ENCODE data around the gene NUTF2. TPM values are rescaled to one million over a fixed set of nuclear protein-coding genes. Genes with fewer than 3 reads are reported as not detected.
"Not testable (repeated sequence)": the region's sequence is repeated elsewhere in the genome, so short reads cannot be mapped to it uniquely, and the experiment has no call there.

Gene NUTF2
- total RNA-seq, 2 experiments from 2014 or later: 152 to 157 TPM

GRCh38 chr16:67858500-67858899 is 11.8 kb downstream of the NUTF2 start:
- no peaks in the 10 kb centered on the region for H3K27me3 Mint-ChIP-seq
- POLR2A ChIA-PET: interaction anchor here (1.3 kb wide), 1 partner anchor 11 kb away, joined by 4 read pairs; the partner anchor contains the start of gene CENPT
- no peak for ATAC-seq
- CTCF ChIA-PET: interaction anchor here (0.9 kb wide), 1 partner anchor 42 kb away, joined by 4 read pairs; no protein-coding TSS in a partner anchor
- DNase-seq: no peak
- TF ChIP-seq, protein P1, sequence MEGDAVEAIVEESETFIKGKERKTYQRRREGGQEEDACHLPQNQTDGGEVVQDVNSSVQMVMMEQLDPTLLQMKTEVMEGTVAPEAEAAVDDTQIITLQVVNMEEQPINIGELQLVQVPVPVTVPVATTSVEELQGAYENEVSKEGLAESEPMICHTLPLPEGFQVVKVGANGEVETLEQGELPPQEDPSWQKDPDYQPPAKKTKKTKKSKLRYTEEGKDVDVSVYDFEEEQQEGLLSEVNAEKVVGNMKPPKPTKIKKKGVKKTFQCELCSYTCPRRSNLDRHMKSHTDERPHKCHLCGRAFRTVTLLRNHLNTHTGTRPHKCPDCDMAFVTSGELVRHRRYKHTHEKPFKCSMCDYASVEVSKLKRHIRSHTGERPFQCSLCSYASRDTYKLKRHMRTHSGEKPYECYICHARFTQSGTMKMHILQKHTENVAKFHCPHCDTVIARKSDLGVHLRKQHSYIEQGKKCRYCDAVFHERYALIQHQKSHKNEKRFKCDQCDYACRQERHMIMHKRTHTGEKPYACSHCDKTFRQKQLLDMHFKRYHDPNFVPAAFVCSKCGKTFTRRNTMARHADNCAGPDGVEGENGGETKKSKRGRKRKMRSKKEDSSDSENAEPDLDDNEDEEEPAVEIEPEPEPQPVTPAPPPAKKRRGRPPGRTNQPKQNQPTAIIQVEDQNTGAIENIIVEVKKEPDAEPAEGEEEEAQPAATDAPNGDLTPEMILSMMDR (IDR thresholded peaks at IDR 0.05): no peak
- intact Hi-C loops (cut with micrococcal nuclease): no loop called here
- H3K36me3 Mint-ChIP-seq (ENCODE audit: low read depth): peaks cover 13% of the 10 kb centered on the region
- H3K4me3 Mint-ChIP-seq: no peak overlapping the region
- peak overlapping the region; percentile 43 for H3K27ac Mint-ChIP-seq
- H3K9me3 Mint-ChIP-seq: no peaks in the 10 kb centered on the region
- H3K4me1 Mint-ChIP-seq (ENCODE audit: low read depth): peaks cover 23% of the 10 kb centered on the region

DNA sequence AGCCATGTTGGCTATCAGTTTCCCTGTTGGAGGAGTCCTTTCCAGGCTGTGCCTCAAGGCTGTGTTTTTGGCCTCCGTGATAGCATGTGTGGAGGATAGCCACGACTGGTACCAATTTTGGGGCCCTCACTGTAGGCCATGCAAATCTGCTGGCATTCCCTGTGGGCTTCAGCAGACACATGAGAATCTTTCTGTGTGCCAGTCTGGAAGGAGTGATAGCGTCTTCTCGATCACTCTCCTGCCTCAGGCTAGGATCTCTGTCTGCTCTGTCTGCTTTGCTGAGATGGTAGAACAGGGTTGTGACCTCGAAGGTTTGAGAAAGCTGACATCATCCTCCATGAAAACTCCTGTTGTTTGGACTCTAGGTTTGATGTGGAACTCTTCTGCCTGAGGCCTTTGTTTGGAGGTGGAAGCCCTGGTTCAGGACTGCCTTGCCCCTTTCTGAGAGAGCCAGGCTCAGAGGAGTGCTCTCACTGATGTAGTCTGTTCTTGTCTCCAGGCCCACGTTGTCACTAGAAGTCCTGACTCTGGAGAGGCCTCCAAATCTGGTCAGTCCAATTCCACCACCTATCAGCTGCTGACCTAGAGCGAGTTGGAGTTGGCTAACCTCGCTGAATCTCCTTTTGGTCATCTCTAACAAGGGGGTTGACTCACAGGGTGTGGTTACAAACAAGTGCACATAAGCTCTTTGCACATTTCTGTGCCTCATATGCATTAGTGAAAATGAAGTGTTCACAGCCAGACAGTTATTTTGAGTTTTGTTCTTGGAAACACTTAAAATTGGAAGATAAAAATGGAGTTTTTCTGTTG is 14.1 kb downstream of the NUTF2 start:
- Mint-ChIP-seq H3K9me3 (no peaks in the 10 kb centered on the region), H3K36me3 (ENCODE audit: low read depth) (peaks cover 15% of the 10 kb centered on the region), H3K27ac (no peak overlapping the region), H3K4me3 (no peak overlapping the region), H3K4me1 (ENCODE audit: low read depth) (peaks cover 16% of the 10 kb centered on the region), H3K27me3 (no peaks in the 10 kb centered on the region)
- TF ChIP-seq, protein P1 (IDR thresholded peaks at IDR 0.05): no peak
- intact Hi-C loops (cut with micrococcal nuclease): no loop called here
- DNase-seq (no peak), ATAC-seq (no peak)
- POLR2A ChIA-PET: interaction anchor here (0.9 to 1.1 kb wide), 2 partner anchors 13 to 75 kb away, joined by 3 to 4 read pairs; partner anchors contain the start of gene PSMB10
- CTCF ChIA-PET: interaction anchor here (0.9 to 1.5 kb wide), 4 partner anchors 23 to 339 kb away, joined by 3 to 6 read pairs (median 4); partner anchors contain the start of gene NRN1L

- intact Hi-C loops (cut with micrococcal nuclease): no loop called here
- H3K4me3 Mint-ChIP-seq: no peak overlapping the region
- ChIA-PET POLR2A (interaction anchor here (0.5 to 2.8 kb wide), 6 partner anchors 10 to 167 kb away, joined by 3 to 11 read pairs (median 5); partner anchors contain the start of genes CENPT, EDC4 and NUTF2), CTCF (interaction anchor here (0.9 to 3.9 kb wide), 4 partner anchors 9 to 46 kb away, joined by 3 to 21 read pairs (median 10); partner anchors contain the start of gene NRN1L)
- no peaks in the 10 kb centered on the region for H3K27me3 Mint-ChIP-seq
- H3K27ac Mint-ChIP-seq: peak overlapping the region; percentile 41
- TF ChIP-seq, protein P1 (IDR thresholded peaks at IDR 0.05): no peak
- DNase-seq (no peak), ATAC-seq (no peak)
- peaks cover 19% of the 10 kb centered on the region for H3K36me3 Mint-ChIP-seq (ENCODE audit: low read depth)
- no peaks in the 10 kb centered on the region for H3K9me3 Mint-ChIP-seq
- H3K4me1 Mint-ChIP-seq (ENCODE audit: low read depth): peaks cover 13% of the 10 kb centered on the region
Measured at GRCh38 chr16:67861877-67862276, 15.1 kb downstream of the NUTF2 start.

DNA sequence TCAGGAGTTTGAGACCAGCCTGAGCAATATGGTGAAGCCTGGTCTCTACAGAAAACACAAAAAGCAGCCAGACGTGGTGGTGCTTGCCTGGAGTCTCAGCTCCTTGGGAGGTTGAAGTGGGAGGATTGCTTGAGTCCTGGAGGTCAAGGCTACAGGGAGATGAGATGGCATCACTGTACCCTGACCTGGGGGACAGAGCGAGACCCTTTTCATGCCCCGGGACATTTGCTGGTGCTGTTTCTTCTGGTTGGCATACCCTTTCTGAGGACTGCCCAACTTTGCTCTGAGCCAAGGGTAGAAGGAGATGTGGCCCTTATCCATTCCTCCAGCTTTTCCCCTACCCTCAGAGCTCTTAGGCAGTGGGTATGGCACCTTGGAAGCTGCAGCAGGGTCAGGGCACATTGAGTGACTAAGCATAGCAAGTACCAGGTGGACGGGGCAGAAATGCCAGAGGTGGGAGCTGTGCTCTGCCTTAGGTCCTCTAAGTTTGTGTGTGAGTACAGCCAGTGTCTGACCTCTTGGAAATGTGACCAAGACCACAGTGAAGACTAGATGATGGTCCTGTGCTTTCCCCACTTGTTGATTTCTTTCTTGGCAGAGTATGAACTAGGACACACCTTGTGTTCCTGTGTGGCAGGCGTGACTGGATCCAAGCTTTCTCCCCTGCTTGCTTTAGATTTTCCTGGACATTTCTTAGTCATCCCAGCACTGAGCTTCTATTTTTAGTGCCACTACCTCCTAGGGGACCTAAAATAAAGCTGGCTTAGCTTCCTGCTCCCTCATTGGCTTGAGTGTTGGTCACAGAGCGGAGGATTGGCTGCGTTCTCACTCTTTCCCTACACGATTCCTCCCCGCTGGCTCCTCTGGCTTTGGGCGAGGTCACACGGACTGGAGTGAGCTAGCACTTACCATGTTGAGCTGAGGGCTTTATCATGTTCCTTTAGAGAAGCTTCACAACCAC is 16.2 kb downstream of the NUTF2 start:
- H3K36me3 Mint-ChIP-seq (ENCODE audit: low read depth): peaks cover 21% of the 10 kb centered on the region
- H3K27me3 Mint-ChIP-seq: no peaks in the 10 kb centered on the region
- TF ChIP-seq, protein P1 (IDR thresholded peaks at IDR 0.05): no peak
- intact Hi-C loops (cut with micrococcal nuclease): no loop called here
- H3K9me3 Mint-ChIP-seq: no peaks in the 10 kb centered on the region
- DNase-seq: no peak
- POLR2A ChIA-PET: interaction anchor here (0.7 to 2.8 kb wide), 8 partner anchors 9 to 72 kb away, joined by 3 to 11 read pairs (median 4); partner anchors contain the start of genes CENPT, EDC4 and NUTF2
- no peak overlapping the region for H3K4me3 Mint-ChIP-seq
- no peak for ATAC-seq
- peaks cover 4% of the 10 kb centered on the region for H3K4me1 Mint-ChIP-seq (ENCODE audit: low read depth)
- H3K27ac Mint-ChIP-seq: no peak overlapping the region
- CTCF ChIA-PET: interaction anchor here (0.7 to 3.9 kb wide), 3 partner anchors 20 to 79 kb away, joined by 3 to 21 read pairs (median 16); partner anchors contain the start of gene NRN1L

DNA sequence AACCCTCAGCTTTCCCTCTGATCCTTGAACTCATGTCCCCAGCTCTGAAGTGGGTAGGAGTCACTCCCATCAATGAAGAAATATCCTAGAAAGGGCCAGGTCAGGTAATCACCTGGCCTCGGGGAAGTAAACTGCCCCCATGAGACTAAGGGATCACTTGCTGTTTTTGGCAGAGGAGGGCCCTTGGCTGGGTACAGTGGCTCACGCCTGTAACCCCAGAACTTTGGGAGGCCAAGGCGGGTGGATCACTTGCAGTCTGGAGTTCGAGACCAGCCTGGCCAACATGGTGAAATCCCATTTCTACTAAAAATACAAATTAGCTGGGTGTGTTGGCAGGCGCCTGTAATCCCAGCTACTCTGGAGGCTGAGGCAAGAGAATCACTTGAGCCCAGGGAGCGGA is 17.3 kb downstream of the NUTF2 start:
- H3K4me1 Mint-ChIP-seq (ENCODE audit: low read depth); H3K9me3 Mint-ChIP-seq; H3K27ac Mint-ChIP-seq; H3K27me3 Mint-ChIP-seq; DNase-seq; H3K4me3 Mint-ChIP-seq; intact Hi-C loops (cut with micrococcal nuclease); ATAC-seq: not testable (repeated sequence)
- ChIA-PET CTCF (interaction anchor here (2.9 to 3.9 kb wide), 2 partner anchors 19 to 48 kb away, joined by 16 to 21 read pairs; partner anchors contain the start of gene NRN1L), POLR2A (interaction anchor here (1.1 to 2.8 kb wide), 2 partner anchors 13 to 16 kb away, joined by 3 to 11 read pairs; partner anchors contain the start of genes CENPT and NUTF2)
- H3K36me3 Mint-ChIP-seq (ENCODE audit: low read depth): peaks cover 18% of the 10 kb centered on the region

Data from activated CD8-positive, alpha-beta T cell treated with anti-CD3 and anti-CD28 coated beads for 36 hours (primary cell).